SKM-1 (cell line): ENCODE results near the gene ARPC4.

Experiments
- DNase-seq: peaks from one replicate; lab custom pipeline; 2025; ENCODE audit not compliant: unreplicated experiment; lab: John Stamatoyannopoulos, UW

ARPC4 gene

DNA sequence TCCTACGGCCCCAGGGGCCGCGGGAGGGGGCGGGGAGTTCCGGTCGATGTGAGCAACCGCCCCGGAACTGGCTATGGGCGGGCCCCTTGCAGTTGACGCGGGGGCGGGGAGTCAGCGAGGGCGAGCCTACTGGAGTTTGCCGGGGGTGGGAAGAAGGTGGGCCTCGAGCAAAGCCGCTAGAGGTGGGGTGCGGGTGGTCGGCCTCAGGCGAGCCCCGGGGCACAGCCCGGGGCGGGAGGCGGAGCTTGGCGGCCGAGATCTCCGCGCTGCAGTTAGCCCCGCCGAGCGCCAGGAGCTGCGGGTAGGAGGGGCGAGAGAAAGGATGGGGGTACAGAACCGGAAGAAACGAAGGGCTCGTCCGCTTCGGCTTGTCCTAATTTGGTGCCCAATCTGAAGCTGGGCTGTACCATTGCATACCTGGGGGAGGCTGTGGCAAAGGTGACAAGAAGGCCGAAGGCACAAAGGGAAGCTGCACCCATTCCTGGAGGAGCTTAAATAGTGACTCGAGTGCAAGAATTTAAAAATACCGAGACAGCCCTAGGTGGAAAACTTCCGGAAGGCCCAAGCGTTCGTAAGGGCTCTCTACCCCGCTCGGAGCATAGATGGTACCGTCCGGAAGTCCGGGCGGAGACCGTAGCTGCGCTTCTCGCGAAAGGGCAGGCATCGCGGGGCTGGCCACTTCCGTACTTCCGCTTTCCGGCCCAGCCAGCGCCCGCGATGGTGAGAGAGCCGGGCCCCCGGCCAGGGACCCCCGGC, at the start of gene ARPC4, which contains the start of gene TADA3:
ARPC4 (plus strand) TSS at position 678 of the 756 bp plus-strand sequence; CDS start at position 718, 40 bp downstream.
TADA3 (minus strand) TSS at position 69 of the 756 bp plus-strand sequence. CDS start 1,007 bp downstream, outside the sequence.
- peak; percentile 95 for DNase-seq

DNA sequence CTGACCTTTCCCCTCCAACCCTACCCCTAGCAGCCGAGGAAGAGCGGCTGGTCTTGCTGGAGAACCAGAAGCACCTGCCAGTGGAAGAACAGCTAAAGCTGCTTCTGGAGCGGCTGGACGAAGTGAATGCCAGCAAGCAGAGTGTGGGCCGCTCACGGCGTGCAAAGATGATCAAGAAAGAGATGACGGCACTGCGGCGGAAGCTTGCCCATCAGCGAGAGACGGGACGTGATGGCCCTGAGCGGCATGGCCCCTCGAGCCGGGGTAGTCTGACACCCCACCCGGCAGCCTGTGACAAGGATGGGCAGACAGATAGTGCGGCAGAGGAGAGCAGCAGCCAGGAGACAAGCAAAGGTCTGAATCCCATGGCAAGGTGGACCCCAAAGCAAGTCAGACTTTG, 49.3 kb upstream of the ARPC4 start:
- DNase-seq, result no peak

GRCh38 chr3:9744162-9744561, 48.7 kb upstream of the ARPC4 start:
- no peak for DNase-seq

DNA sequence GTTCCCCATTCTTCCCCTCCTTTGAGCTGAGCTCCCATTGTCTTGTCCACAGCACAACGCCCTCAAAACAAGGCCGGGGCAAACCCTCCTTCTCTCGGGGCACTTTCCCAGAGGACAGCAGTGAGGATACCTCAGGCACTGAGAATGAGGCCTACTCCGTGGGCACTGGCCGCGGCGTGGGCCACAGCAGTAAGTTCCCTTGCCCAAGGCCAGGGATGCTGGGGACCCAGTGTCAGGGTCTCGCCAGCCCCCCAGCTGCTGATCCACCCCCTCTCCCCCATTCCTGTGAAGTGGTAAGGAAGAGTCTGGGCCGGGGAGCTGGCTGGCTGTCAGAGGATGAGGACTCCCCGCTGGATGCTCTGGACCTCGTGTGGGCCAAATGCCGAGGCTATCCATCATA, 47.4 kb upstream of the ARPC4 start:
- DNase-seq, result no peak

GRCh38 chr3:9746330-9746729, 46.6 kb upstream of the ARPC4 start:
- no peak for DNase-seq

GRCh38 chr3:9747267-9747666, 45.6 kb upstream of the ARPC4 start:
- no peak for DNase-seq

DNA sequence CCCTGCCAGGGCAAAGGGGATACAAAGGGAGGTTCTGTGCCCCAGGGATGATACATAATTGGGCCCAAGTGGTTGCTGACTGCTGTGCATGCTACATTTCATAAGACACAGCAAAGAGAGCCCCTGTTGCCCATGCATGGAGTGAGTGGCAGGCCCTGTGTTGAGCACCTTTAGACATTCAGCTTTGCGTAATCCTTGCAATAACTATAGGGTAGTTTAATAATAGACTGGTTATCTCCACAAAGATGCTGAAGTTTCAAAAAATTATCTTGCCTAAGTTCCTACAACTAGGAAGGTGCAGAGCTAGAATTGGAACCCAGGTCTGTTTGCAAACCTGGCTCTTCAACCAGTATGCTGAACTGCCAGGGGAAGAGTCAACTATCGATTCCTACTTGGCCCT, 44.9 kb upstream of the ARPC4 start:
- DNase-seq, result no peak

- no peak for DNase-seq
Measured at GRCh38 chr3:9749296-9749644, 43.6 kb upstream of the ARPC4 start.

DNA sequence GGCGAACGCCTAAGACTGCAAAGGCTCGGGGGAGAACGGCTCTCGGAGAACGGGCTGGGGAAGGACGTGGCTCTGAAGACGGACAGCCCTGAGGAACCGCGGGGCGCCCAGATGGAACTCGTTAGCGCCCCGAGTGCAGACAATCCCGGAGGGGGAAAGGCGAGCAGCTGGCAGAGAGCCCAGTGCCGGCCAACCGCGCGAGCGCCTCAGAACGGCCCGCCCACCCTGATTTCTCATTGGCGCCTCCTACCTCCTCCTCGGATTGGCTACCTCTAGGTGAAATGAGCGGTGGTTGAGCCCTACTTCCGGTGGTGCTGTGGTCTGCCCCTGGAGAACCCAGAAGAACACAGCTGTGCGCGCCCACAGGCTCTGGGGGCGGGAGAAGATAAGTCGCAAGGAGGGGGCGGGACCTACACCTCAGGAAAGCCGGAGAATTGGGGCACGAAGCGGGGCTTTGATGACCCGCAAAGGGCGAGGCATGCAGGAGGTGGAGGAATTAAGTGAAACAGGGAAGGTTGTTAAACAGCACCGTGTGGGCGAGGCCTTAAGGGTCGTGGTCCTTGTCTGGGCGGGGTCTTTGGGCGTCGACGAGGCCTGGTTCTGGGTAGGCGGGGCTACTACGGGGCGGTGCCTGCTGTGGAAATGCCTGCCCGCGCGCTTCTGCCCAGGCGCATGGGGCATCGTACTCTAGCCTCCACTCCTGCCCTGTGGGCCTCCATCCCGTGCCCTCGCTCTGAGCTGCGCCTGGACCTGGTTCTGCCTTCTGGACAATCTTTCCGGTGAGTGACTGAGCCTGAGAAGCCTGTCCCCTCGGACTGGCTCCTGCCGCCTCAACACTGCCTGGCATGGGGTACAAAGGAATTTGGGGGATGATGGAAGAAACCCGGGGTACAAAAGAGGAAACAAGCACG, 43.0 kb upstream of the ARPC4 start, which contains the start of gene OGG1:
OGG1 (plus strand) TSS at position 308 of the 911 bp plus-strand sequence; CDS start at position 643, 335 bp downstream.
- DNase-seq, result peak; percentile 98

GRCh38 chr3:9750556-9751411, 42.1 kb upstream of the ARPC4 start:
- DNase-seq, result no peak

DNA sequence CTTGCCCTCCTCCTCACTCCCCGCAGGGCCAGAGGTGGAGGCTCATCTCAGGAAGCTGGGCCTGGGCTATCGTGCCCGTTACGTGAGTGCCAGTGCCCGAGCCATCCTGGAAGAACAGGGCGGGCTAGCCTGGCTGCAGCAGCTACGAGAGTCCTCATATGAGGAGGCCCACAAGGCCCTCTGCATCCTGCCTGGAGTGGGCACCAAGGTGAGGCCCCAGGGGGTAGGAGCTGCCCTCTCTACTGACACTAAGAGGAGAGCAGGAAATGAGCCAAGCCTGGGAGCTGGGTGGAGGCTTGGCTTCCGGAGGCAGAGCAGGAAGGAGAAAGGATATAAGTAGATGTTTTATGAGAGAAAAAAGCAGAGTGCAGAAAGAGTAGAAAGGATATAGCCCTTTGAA, 38.2 kb upstream of the ARPC4 start:
- no peak for DNase-seq

DNA sequence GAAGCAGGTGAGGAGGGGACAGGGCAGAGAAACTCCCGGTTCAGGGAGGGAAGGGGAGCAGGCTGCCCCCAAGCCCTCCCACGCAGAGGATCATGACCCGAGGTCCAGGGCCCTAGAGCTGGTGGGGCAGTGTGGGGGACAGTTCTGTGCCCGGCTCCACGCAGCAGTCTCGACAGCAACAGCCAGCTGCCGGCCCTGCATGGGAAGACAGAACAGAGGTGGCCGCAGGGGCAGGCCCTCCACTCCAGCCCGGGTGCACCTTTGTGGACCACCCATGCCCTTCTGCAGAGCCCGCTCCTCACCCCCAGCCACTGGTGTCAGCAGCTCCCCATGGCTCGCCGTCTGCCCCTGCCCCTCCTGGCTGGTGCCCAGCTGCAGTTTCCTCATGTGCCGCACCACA, 35.5 kb upstream of the ARPC4 start:
- no peak for DNase-seq

GRCh38 chr3:9760779-9761505, 31.9 kb upstream of the ARPC4 start:
- DNase-seq, result no peak

- no peak for DNase-seq
Measured at GRCh38 chr3:9761919-9762318, 31.0 kb upstream of the ARPC4 start.

- no peak for DNase-seq
Measured at GRCh38 chr3:9762871-9763270, 30.0 kb upstream of the ARPC4 start.

- no peak for DNase-seq
Measured at GRCh38 chr3:9765865-9766264, 27.0 kb upstream of the ARPC4 start.

DNA sequence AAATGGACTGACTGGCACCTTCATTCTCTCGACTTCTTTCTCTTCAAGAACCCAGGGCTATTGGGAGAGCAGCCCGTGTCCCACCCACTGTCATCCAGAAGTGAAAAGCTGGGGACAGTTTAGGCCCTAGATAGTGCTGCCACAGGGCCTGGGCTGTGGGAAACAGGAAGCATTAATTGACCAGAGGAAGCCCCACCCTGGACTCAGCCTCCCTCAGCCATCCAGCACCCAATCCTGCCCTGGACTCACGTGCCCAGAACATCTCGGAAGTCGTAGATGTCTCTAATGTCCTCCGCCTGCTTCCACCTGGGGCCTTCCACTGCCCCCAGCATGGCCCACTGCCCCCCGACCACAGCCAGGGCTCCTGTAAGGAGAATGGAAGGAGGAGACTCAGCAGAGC, 25.5 kb upstream of the ARPC4 start:
- no peak for DNase-seq

DNA sequence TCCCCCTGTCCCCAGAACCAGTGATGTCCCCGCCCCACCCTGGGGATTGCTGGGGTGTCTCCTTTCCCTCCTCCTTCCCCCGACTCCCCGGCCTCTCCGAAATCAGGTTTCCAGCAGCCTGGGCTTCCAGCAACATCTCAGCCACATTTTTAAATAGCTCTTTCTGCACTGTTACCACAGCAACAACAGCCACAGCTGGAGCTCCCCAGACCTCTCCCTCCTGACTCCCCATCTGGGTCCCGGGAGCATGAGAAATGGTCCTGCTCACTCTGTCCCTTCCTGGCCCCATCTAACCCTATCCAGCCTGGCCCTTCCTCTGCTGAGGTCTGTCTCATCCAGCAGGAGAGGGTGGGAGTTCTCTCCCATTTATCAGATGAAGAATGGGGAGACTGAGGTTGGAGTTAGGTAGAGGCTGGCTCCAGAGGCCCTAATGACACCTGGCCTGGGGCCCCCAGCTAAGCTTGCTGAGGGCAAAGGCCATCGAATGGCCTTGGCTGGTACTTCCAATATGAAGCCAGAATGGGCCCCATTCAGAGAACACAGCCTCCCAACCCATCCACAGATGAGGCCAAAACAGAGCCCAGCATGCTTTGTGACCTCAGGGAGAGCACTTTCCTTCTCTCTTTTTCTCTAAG, 24.6 kb upstream of the ARPC4 start:
- no peak for DNase-seq

- DNase-seq, result no peak
Measured at GRCh38 chr3:9769012-9769411, 23.9 kb upstream of the ARPC4 start.
